ENCODE results near the gene TRAF3IP1.

GRCh38 chr2:238424313-238424700 lies 104.0 kb downstream of the TRAF3IP1 start:
- TF ChIP-seq CTCF (IDR thresholded peaks at IDR 0.05; ENCODE audit: low read depth, low read length) (no peak), EZH2phosphoT487 (IDR thresholded peaks at IDR 0.05; ENCODE audit: low read depth) (no peak)

All from OCI-LY3 (cell line).